Measurements from ENCODE around the gene RGL2.

GRCh38 chr6:33277663-33278391 lies 20.9 kb downstream of the RGL2 start:
- TF ChIP-seq CTCF (IDR thresholded peaks at IDR 0.05; ENCODE audit: insufficient read depth, low read length) (no peak), REST (IDR thresholded peaks at IDR 0.05; ENCODE audit: insufficient replicate concordance, low read depth) (no peak), GABPA (IDR thresholded peaks at IDR 0.05; ENCODE audit: low read depth) (no peak)
